PC-9 (cell line): ENCODE measurements around the gene TMEM132E. TPM values are rescaled to one million over a fixed set of nuclear protein-coding genes. Genes with fewer than 3 reads are reported as not detected.

Source experiments
- BruUV-seq: library from RNA; stranded (reverse); fragments of 400-500 nt; replicated peaks from 2 replicates; lab custom pipeline; 2021; lab: Mats Ljungman, UMichigan
- CTCF ChIA-PET: fragments of 300-600 bp; sonication (Branson Sonifier 250); formaldehyde crosslinking; loops from one replicate; lab custom pipeline; 2022; ENCODE audit warnings: antibody characterized with exemption; lab: Charles Lee
- POLR2A ChIA-PET: fragments of 300-600 bp; sonication (Branson Sonifier 250); formaldehyde crosslinking; loops from one replicate; lab custom pipeline; 2022; ENCODE audit warnings: antibody characterized with exemption; ENCODE audit not compliant: unreplicated experiment; lab: Charles Lee
- DNase-seq, 2 experiments: peaks; one replicate each; pipeline versions ENCODE4 v3.0.0 to v3.0.0-alpha.2; 2015 to 2022; ENCODE audit warnings: mixed read lengths in 1 of 2
- H2AFZ ChIP-seq: fragments of 200-600 bp; sonication (generic); 2 replicates; pipeline ENCODE4 v1.8.1; 2017; ENCODE audit warnings: antibody characterized with exemption
- H3F3A ChIP-seq: fragments of 200-600 bp; sonication (generic); 2 replicates; pipeline ENCODE4 v1.8.1; 2017; ENCODE audit warnings: antibody characterized with exemption, mild to moderate bottlenecking, low read depth; ENCODE audit not compliant: insufficient read depth
- H3K27ac ChIP-seq: fragments of 200-600 bp; sonication (generic); 2 replicates; pipeline ENCODE4 v1.6.1; 2016; ENCODE audit warnings: mixed run types
- H3K27me3 ChIP-seq: fragments of 200-600 bp; sonication (generic); 2 replicates; pipeline ENCODE4 v1.6.1; 2016; ENCODE audit warnings: low read depth, mixed run types; ENCODE audit not compliant: insufficient read depth
- H3K36me3 ChIP-seq: fragments of 200-600 bp; sonication (generic); 2 replicates; pipeline ENCODE4 v1.6.1; 2016; ENCODE audit warnings: low read depth, mixed run types
- H3K4me1 ChIP-seq: fragments of 200-600 bp; sonication (generic); replicated peaks from 2 replicates; pipeline ENCODE4 v1.6.1; 2016; ENCODE audit warnings: mixed run types; ENCODE audit not compliant: insufficient read depth
- H3K4me2 ChIP-seq: fragments of 200-600 bp; sonication (generic); 2 replicates; pipeline ENCODE4 v1.6.1; 2017; ENCODE audit warnings: mixed run types
- H3K4me3 ChIP-seq: fragments of 200-600 bp; sonication (generic); 2 replicates; pipeline ENCODE4 v1.6.1; 2016; ENCODE audit warnings: mixed run types
- H3K79me2 ChIP-seq: fragments of 200-600 bp; sonication (generic); 2 replicates; pipeline ENCODE4 v1.6.1; 2017; ENCODE audit warnings: low read depth, mixed run types
- H3K9me2 ChIP-seq: fragments of 200-600 bp; sonication (generic); 2 replicates; pipeline ENCODE4 v1.8.1; 2017; ENCODE audit warnings: mild to moderate bottlenecking; ENCODE audit not compliant: insufficient read depth
- H3K9me3 ChIP-seq: fragments of 200-600 bp; sonication (generic); 2 replicates; pipeline ENCODE4 v1.8.1; 2016; ENCODE audit warnings: low read depth; ENCODE audit not compliant: insufficient read depth
- H4K20me1 ChIP-seq: fragments of 200-600 bp; sonication (generic); 2 replicates; pipeline ENCODE4 v1.8.1; 2017; ENCODE audit not compliant: insufficient read depth
- EZH2 ChIP-seq: fragments of 200-600 bp; sonication (generic); IDR thresholded peaks from 2 replicates; pipeline ENCODE4 v1.8.0; 2017; ENCODE audit warnings: antibody characterized with exemption, low read depth
- intact Hi-C: fragments of 100-400 bp; cut with micrococcal nuclease; formaldehyde crosslinking; loops from one replicate; pipeline ENCODE4 v1.10.0; 2022; ENCODE audit not compliant: unreplicated experiment
- total RNA-seq: library from RNA; stranded (reverse); gene quantifications from 2 replicates; pipeline ENCODE4 v1.2.3, GENCODE V29; 2021
- TF ChIP-seq, protein P1 (sequence below): fragments of 200-600 bp; sonication (generic); conservative IDR thresholded peaks from 2 replicates; pipeline ENCODE4 v1.6.1; 2017; ENCODE audit warnings: mixed run types, antibody characterized with exemption, mild to moderate bottlenecking, moderate library complexity

TMEM132E gene
- total RNA-seq, 1 experiment from 2014 or later: not detected

DNA sequence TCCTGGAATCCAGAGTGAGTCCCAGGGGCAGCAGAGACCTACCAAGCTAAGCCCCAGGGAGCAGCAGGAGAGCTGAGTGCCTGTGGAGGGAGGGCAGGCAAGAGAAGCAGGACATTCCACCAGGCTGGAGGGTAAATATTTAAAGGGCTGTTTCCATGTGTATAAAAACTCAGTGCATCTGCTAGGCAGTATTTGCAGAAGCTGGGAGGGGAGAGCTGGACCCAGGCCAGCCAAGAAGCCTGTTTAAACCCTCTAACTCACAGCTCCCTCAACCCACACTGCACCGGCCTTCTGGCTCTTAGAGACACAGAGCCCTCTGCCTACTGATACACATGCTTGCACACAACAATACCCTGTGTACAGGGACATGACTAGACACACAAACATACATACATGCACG is 22.5 kb upstream of the TMEM132E start:
- H3F3A ChIP-seq: no peaks in the 10 kb centered on the region
- peaks cover 32% of the 10 kb centered on the region for H3K27me3 ChIP-seq
- H4K20me1 ChIP-seq: 0 out of 2 replicates have a peak, but pooled peaks cover 3% of the 10 kb centered on the region
- no peak overlapping the region for H2AFZ ChIP-seq
- no peaks in the 10 kb centered on the region for H3K9me2 ChIP-seq
- ChIA-PET POLR2A (no interaction called here), CTCF (no interaction called here)
- H3K79me2 ChIP-seq: no peaks in the 10 kb centered on the region
- DNase-seq: no peak
- no peaks in the 10 kb centered on the region for H3K9me3 ChIP-seq
- no peak overlapping the region for H3K4me3 ChIP-seq
- intact Hi-C loops: no loop called here
- BruUV-seq: no TSS peak
- no peaks in the 10 kb centered on the region for H3K36me3 ChIP-seq
- TF ChIP-seq, protein P1, sequence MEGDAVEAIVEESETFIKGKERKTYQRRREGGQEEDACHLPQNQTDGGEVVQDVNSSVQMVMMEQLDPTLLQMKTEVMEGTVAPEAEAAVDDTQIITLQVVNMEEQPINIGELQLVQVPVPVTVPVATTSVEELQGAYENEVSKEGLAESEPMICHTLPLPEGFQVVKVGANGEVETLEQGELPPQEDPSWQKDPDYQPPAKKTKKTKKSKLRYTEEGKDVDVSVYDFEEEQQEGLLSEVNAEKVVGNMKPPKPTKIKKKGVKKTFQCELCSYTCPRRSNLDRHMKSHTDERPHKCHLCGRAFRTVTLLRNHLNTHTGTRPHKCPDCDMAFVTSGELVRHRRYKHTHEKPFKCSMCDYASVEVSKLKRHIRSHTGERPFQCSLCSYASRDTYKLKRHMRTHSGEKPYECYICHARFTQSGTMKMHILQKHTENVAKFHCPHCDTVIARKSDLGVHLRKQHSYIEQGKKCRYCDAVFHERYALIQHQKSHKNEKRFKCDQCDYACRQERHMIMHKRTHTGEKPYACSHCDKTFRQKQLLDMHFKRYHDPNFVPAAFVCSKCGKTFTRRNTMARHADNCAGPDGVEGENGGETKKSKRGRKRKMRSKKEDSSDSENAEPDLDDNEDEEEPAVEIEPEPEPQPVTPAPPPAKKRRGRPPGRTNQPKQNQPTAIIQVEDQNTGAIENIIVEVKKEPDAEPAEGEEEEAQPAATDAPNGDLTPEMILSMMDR: no peak
- no peak for TF ChIP-seq EZH2
- no peaks in the 10 kb centered on the region for H3K4me1 ChIP-seq
- H3K4me2 ChIP-seq: no peak overlapping the region
- no peak overlapping the region for H3K27ac ChIP-seq

GRCh38 chr17:34561328-34561727 is 18.1 kb upstream of the TMEM132E start:
- H3K79me2 ChIP-seq: no peaks in the 10 kb centered on the region
- H3K36me3 ChIP-seq: no peaks in the 10 kb centered on the region
- no peaks in the 10 kb centered on the region for H3K4me1 ChIP-seq
- H4K20me1 ChIP-seq: 0 out of 2 replicates have a peak, but pooled peaks cover 3% of the 10 kb centered on the region
- no peak for TF ChIP-seq EZH2
- TF ChIP-seq, protein P1: no peak
- intact Hi-C loops: no loop called here
- H2AFZ ChIP-seq: no peak overlapping the region
- no peaks in the 10 kb centered on the region for H3K9me3 ChIP-seq
- no peak overlapping the region for H3K4me2 ChIP-seq
- no TSS peak for BruUV-seq
- POLR2A ChIA-PET: no interaction called here
- H3K4me3 ChIP-seq: no peak overlapping the region
- H3F3A ChIP-seq: no peaks in the 10 kb centered on the region
- no peak overlapping the region for H3K27ac ChIP-seq
- no peaks in the 10 kb centered on the region for H3K9me2 ChIP-seq
- H3K27me3 ChIP-seq: peaks cover 9% of the 10 kb centered on the region
- no peak for DNase-seq
- CTCF ChIA-PET: no interaction called here

DNA sequence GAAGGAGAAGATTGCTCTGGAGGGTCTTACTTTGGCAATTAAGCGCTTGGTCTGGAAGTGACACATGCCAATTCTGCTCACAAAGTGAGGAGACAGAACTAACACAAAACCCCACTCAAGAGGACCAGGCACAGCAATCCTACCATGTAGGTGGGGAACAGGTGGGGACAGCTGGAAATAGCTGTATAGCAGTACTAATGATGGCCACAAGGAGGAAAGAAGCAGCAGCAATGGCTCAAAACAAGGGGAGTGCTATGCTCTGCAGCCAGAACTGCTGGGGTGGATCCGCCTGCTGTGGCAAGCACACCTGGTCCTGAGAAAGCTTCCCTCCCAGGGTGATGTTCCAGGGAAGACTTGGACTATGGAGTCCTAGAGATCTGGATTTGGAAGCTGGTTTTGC is 17.0 kb upstream of the TMEM132E start:
- no peak overlapping the region for H3K4me3 ChIP-seq
- no peaks in the 10 kb centered on the region for H3F3A ChIP-seq
- DNase-seq: no peak
- no peak overlapping the region for H3K4me2 ChIP-seq
- H3K9me2 ChIP-seq: no peaks in the 10 kb centered on the region
- intact Hi-C loops: no loop called here
- no peak for TF ChIP-seq EZH2
- TF ChIP-seq, protein P1: peak; percentile 39; the same call in 1 of the 2 replicates
- ChIA-PET CTCF (interaction anchor here (0.6 kb wide), 1 partner anchor 899 kb away, joined by 3 read pairs; no protein-coding TSS in a partner anchor), POLR2A (interaction anchor here (0.6 kb wide), 1 partner anchor 12 kb away, joined by 5 read pairs; no protein-coding TSS in a partner anchor)
- no peaks in the 10 kb centered on the region for H3K4me1 ChIP-seq
- H3K27me3 ChIP-seq: peaks cover 9% of the 10 kb centered on the region
- no peaks in the 10 kb centered on the region for H3K79me2 ChIP-seq
- H2AFZ ChIP-seq: no peak overlapping the region
- 0 out of 2 replicates have a peak, but pooled peaks cover 3% of the 10 kb centered on the region for H4K20me1 ChIP-seq
- no peaks in the 10 kb centered on the region for H3K36me3 ChIP-seq
- H3K9me3 ChIP-seq: no peaks in the 10 kb centered on the region
- no peak overlapping the region for H3K27ac ChIP-seq
- BruUV-seq: no TSS peak
